Fibroblast of mammary gland (primary cell): Measurements from ENCODE around the gene HADH.
A peak's percentile ranks its signal among the peaks of the same experiment; 100 is the strongest.

Experiments used
- DNase-seq: peaks from one replicate; pipeline ENCODE4 v3.0.0-alpha.2; 2010; ENCODE audit warnings: low read depth
- H3K4me3 ChIP-seq: 2 replicates; pipeline ENCODE4 v1.5.1; 2011; ENCODE audit warnings: low read depth, mild to moderate bottlenecking, low read length, moderate library complexity; ENCODE audit not compliant: control insufficient read depth
- CTCF ChIP-seq: conservative IDR thresholded peaks from 2 replicates; pipeline ENCODE4 v1.5.1; 2011; ENCODE audit warnings: low read depth, low read length, inconsistent platforms; ENCODE audit not compliant: control insufficient read depth, insufficient read depth

HADH gene

GRCh38 chr4:107987916-107988762, 1.6 kb upstream of the HADH start:
- no peak for TF ChIP-seq CTCF

GRCh38 chr4:107988763-107989035, 990 bp upstream of the HADH start:
- no peak for TF ChIP-seq CTCF
- DNase-seq, result no peak
- no peak overlapping the region for H3K4me3 ChIP-seq

More at GRCh38 chr4:107987916-107988762, 1.6 kb upstream of the HADH start:
- no peak overlapping the region for H3K4me3 ChIP-seq
- DNase-seq, result no peak

GRCh38 chr4:107989162-107989536, 540 bp upstream of the HADH start:
- H3K4me3 ChIP-seq, result peak overlapping the region; percentile 53
- no peak for TF ChIP-seq CTCF
- DNase-seq, result no peak

GRCh38 chr4:107991945-107992630, 2.4 kb downstream of the HADH start:
- TF ChIP-seq CTCF, result no peak
- DNase-seq, result peak; percentile 38
- no peak overlapping the region for H3K4me3 ChIP-seq

GRCh38 chr4:107993969-107994368, 4.3 kb downstream of the HADH start:
- H3K4me3 ChIP-seq, result no peak overlapping the region
- DNase-seq, result no peak
- no peak for TF ChIP-seq CTCF

GRCh38 chr4:107994894-107995293, 5.2 kb downstream of the HADH start:
- no peak for TF ChIP-seq CTCF
- DNase-seq, result no peak

More at GRCh38 chr4:107994894-107995293, 5.2 kb downstream of the HADH start:
- no peak overlapping the region for H3K4me3 ChIP-seq
